Stimulated activated CD8-positive, alpha-beta memory T cell treated with anti-CD3 and anti-CD28 coated beads, Interleukin-15, amount 100 ng/mL, for 48 hours (primary cell): ENCODE results near the gene CDKN2B.
A peak's percentile ranks its signal among the peaks of the same experiment; 100 is the strongest.
"Not testable (repeated sequence)": the region's sequence is repeated elsewhere in the genome, so short reads cannot be mapped to it uniquely, and the experiment has no call there.

ENCODE experiments used
- DNase-seq, 2 donors: peaks; one replicate each; pipeline ENCODE4 v3.0.0-alpha.2; 2020; ENCODE audit warnings: low read depth in 2 of 2

CDKN2B gene

DNA sequence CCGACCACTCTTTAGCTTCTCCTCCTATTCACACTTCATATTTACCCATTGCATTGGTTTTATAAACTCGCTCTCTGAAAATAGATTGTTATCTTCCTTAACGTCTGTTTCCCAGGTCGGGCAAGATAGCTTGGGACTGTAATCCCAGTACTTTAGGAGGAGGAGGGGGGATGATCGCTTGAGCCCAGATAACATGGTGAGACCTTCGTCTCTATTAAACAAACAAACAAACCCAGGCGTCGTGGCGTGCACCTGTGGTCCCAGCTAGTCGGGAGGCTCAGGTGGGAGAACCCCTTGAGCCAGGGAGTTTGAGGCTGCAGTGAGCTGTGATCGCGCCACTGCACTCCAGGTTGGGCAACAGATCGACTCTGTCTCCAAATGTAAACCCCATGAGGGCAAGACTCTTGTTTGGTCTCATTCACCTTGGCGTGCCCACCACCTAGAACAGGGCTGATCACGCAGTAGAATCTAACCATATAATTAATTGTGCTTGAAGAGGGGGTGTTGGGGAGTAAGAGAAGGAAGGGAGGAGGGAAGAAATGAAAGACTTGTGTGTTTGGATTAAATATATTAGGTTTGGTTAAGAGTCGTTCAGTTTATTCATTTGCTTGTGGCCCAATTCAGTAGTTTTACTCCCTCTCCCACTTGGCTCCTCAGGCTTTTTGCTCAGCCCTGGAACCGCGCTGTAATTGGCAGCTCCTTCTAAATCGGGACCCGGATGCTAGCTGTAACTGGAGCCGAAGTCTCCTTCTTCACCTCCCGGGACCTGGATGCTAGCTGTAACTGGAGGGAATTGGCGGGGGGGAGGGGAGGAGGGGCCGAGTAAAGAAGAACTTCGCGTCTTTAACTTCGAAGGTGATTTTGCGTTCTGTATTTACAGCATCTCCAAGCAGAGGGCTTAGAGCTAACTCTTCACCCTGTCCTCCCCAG is 39.8 kb downstream of the CDKN2B start:
- no peak for DNase-seq

DNA sequence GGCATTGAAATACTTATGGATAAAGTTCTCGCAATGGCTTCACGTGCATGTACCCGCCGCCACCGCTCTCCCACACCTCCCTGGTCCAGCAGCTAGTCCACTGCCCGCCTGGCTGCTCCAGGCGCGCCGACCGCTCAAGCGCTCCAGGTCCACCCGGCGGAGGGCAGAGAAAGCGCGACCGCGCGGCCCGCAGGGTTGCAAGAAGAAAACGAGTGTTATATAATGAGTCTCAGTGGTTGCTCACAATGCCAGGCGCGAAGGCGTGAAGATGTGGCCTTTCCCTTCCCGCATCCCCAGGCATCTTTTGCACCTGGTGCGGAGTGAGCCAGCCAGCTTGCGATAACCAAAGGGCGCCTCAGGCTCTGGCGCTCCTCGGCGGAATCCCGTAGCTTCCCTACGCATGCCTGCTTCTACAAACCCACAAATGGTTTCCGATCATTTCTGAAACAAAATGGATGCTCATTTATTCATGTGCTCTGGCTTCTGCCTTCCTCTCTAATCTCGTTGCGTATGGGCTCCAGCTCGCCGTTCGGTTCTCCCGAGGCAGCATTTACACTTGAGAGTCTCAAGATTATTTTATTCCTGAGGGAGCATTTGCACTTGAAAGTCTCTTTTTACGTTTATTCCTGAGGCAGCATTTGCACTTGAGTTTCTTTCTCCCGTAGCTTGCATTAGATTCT is 40.6 kb downstream of the CDKN2B start:
- no peak for DNase-seq

DNA sequence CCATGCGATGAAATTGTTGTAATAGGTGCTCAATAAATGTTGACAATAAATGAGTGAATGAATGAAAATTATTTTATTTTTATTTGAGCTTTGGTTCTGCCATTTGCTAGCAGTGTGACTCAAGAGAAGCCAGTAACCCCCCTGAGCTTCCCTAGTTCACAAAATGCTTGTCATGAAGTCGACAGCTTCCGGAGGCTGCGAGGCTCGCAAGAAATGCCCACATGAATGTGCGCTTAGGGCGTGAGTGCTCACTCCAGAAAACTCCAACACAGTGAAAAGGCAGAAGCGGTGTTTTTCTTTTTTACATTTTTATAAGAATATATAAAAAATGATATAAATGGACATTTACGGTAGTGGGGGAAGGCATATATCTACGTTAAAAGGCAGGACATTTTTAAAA is 41.4 kb downstream of the CDKN2B start:
- DNase-seq, result no peak

DNA sequence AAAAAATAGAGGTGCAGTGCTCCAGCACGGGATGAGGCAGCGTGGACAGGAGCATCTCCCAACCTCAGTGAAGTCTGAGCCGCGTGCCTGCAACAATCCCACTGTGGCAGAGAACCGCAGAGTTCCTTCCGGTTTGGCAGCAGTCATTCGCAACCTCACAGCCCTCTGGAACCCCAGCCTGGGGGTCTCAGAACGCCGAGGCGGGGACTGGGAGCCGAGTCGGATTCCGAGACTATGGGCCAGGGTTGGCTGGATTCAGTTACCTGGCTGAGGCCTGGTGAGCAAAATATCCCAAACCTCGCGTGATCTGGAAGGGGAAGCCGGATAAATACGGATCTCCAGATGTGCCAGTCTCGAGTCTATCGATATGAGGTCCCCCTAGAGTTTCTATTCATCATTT is 41.9 kb downstream of the CDKN2B start:
- DNase-seq, result no peak

DNA sequence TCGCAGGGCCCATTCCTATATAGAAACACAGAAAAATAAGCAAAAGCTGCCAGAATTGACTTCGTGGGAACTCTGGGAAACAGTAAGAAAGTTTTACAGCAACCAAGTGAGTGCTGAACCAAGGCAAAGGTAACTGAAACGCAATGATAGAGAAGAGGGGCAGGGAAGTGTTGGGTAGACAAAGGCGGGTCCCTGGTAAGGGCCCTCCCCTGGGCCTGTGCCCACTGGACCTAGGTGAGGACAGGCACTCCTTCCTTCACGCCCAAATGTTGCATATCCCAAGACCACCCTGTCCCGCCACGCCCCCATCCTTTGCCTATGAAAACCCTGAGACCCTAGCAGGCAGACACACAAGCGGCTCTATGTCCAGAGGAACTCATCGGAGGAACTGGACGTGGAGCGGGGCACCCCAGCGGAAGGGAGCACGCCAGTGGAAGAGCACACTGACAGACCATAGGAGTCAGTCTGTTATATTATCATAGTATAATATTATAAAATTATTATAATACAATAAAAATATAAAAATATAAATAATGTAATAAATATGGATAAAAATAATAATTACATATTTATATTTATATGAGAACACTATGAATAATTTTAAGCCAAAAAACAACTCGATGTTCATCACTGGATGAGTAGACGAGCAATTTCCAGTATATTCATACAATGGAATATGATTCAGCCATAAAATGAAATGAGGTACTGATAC is 42.8 kb downstream of the CDKN2B start:
- DNase-seq, result no peak

DNA sequence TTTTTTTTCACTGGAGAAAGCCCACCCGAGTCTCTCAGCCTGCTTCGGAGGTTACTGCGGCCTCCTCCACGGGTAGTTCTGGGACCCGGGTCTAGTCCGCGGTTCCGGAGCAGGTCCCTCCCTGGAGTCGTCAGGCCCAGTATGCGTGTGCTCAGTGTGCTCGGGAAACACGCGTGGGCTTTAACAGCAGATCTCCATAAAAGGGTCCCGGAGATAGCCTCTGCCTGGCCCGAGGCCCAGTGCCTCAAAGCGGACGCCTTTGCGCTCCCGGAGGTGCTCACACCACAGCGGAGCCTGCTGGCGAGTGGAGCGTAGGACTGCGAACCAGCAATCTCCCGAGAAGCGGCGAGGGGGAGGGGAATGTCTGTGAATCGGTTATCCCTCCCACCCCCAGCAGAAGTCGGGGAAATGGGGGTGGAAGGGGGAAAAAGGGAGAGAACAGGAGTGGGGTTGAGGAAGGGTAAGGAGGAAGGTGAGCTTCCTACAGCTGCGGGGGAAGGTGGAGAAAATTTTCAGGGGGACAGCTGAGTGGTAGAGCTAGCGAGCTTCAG is 43.6 kb downstream of the CDKN2B start:
- peak in 1 of 2 donors; percentile 33 for DNase-seq

DNA sequence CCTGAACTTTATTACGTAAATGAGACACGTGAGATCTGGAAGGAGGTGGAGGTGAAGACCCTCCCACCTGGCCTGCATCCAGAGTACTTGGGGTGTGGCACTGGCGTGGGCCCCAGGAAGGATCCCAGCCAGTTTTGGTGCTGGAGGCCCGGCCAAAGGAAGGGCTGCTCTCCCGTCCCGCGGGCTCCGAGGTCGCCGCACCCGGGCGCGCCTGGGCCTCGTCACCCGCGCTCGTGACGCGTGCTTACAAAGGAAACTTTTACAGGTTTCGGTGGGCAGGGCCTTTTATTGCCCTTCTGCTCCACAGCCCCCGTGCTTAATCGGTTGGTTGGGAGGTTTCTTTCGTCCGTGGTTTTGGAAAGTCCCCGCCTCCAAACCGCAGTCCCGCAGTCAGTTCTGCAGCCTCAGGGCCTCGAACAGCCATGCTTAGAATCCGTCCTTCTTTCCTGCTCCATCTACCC is 44.1 kb downstream of the CDKN2B start:
- peak; percentile 40 to 43 for DNase-seq

DNA sequence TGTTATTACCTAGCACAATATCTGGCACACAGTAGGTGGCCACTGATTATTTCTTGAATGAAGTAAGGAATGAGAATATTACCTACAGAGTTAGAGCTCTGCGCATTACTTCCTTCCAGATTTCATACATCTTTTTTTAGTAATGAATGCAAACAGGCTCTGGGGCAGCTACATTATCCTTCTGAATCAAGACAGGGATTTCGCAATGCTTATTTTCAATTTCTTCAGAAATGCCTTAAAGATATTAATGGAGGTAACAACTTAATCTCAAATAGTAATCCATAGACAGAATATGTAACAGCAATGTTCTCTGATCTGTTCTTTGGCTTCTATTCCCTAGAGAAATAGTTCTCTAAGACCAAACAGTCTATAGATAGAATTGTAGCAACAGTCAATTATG is 47.5 kb downstream of the CDKN2B start:
- no peak for DNase-seq

DNA sequence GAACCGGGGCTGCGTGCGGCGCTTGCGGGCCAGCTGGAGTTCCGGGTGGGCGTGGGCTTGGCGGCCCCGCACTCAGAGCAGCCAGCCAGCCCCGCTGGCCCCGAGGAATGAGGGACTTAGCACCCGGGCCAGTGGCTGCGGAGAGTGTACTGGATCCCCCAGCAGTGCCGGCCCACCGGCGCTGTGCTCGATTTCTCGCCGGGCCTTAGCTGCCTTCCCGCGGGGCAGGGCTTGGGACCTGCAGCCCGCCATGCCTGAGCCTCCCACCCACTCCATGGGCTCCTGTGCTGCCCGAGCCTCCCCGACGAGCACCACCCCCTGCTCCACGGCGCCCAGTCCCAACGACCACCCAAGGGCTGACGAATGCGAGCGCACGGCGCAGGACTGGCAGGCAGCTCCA is 49.8 kb downstream of the CDKN2B start:
- not testable (repeated sequence) for DNase-seq

DNA sequence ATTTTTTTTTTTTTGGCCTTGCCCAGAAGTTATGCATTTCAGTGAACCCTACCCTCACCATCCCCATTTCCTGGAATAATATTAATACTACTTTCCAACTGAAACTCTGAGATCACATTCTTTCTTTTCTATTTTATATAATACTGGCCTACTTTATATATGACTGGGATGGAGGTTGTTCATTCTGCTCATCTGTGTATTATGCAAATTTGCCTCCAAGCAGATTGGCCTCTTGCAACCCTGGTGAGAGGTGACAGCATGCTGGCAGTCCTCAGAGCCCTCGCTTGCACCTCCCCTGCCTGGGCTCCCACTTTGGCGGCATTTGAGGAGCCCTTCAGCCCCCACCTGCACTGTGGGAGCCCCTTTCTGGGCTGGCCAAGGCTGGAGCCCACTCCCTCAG is 50.3 kb downstream of the CDKN2B start:
- DNase-seq, result no peak
